Common myeloid progenitor, CD34-positive (primary cell): ENCODE measurements around the gene C6orf47.

Source experiments
- CTCF ChIA-PET: fragments of 350-600 bp; sonication (Branson Sonifier 250); formaldehyde crosslinking; loops from one replicate; lab custom pipeline; 2021; ENCODE audit warnings: antibody characterized with exemption; lab: Charles Lee
- POLR2A ChIA-PET: fragments of 350-600 bp; sonication (Branson Sonifier 250); formaldehyde crosslinking; loops from one replicate; lab custom pipeline; 2021; ENCODE audit warnings: antibody characterized with exemption; lab: Charles Lee
- DNase-seq, 3 donors: peaks; one replicate each; pipeline versions ENCODE4 v3.0.0 to v3.0.0-alpha.2; 2013
- H3K27ac ChIP-seq, 2 experiments: 1 replicate in 1 of 2; 2 replicates in 1 of 2; pipeline ENCODE4 v1.7.0; 2013; ENCODE audit warnings: inconsistent platforms in 2 of 2, low read length in 2 of 2, mild to moderate bottlenecking in 2 of 2, low read depth in 1 of 2, moderate library complexity in 1 of 2; ENCODE audit not compliant: severe bottlenecking in 2 of 2, insufficient read depth in 1 of 2, poor library complexity in 1 of 2
- H3K27me3 ChIP-seq, 5 experiments: replicated peaks in 2 of 5; 1 replicate in 3 of 5; 2 replicates in 2 of 5; pipeline versions ENCODE4 v1.6.1 to v1.7.0; 2013; ENCODE audit warnings: low read length in 4 of 5, mild to moderate bottlenecking in 2 of 5, moderate library complexity in 2 of 5, inconsistent platforms in 1 of 5; ENCODE audit not compliant: insufficient read depth in 5 of 5, control insufficient read depth in 4 of 5
- H3K36me3 ChIP-seq, 4 experiments: 1 replicate in 2 of 4; 2 replicates in 2 of 4; pipeline versions ENCODE4 v1.6.1 to v1.7.0; 2013; ENCODE audit warnings: low read length in 3 of 4, control low read depth in 1 of 4, mild to moderate bottlenecking in 1 of 4; ENCODE audit not compliant: control insufficient read depth in 4 of 4, insufficient read depth in 4 of 4
- H3K4me1 ChIP-seq, 4 experiments: 1 replicate in 3 of 4; 2 replicates in 1 of 4; pipeline versions ENCODE4 v1.6.1 to v1.7.1; 2013; ENCODE audit warnings: low read length in 3 of 4, mild to moderate bottlenecking in 3 of 4, control low read depth in 1 of 4, inconsistent platforms in 1 of 4, moderate library complexity in 1 of 4; ENCODE audit not compliant: control insufficient read depth in 4 of 4, insufficient read depth in 4 of 4; ENCODE audit errors: control extremely low read depth in 1 of 4
- H3K4me3 ChIP-seq, 7 experiments: 1 replicate in 4 of 7; 2 replicates in 3 of 7; pipeline versions ENCODE4 v1.5.1 to v1.7.0; 2013; ENCODE audit warnings: mild to moderate bottlenecking in 7 of 7, low read length in 6 of 7, moderate library complexity in 6 of 7, inconsistent platforms in 2 of 7, low read depth in 2 of 7, control low read depth in 1 of 7; ENCODE audit not compliant: insufficient read depth in 4 of 7, control insufficient read depth in 1 of 7; ENCODE audit errors: extremely low read depth in 1 of 7
- H3K9me3 ChIP-seq, 5 experiments: 1 replicate in 4 of 5; 2 replicates in 1 of 5; pipeline versions ENCODE4 v1.6.1 to v1.7.1; 2013; ENCODE audit warnings: low read length in 4 of 5, mild to moderate bottlenecking in 2 of 5, inconsistent platforms in 1 of 5, low read depth in 1 of 5, moderate library complexity in 1 of 5; ENCODE audit not compliant: control insufficient read depth in 4 of 5, insufficient read depth in 2 of 5; ENCODE audit errors: control extremely low read depth in 1 of 5
- WGBS: methylation state at CpG from one replicate; pipeline ENCODE4 v1.1.5; 2013; ENCODE audit not compliant: insufficient coverage; 5-methylcytosine and 5-hydroxymethylcytosine counted together

The C6orf47 gene

GRCh38 chr6:31614684-31615578 is 45.6 kb downstream of the C6orf47 start, which contains the start of gene AIF1:
Gene AIF1, plus strand, starts transcription at chr6:31615234. Its CDS starts 96 bp downstream, at chr6:31615330.
- H3K36me3 ChIP-seq: peaks cover 0 to 8% (median 0%) of the 10 kb centered on the region in 4 experiments
- 9% methylated on average over 5 of the region's 6 CpGs for WGBS
- peaks cover 22 to 61% (median 53%) of the 10 kb centered on the region in 4 experiments for H3K4me1 ChIP-seq
- H3K4me3 ChIP-seq: peak within 1 kb of the TSS; percentile 46 to 90 (median 83)
- peak in 2 of 3 donors; percentile 47 to 54 for DNase-seq
- no peaks in the 10 kb centered on the region for H3K27me3 ChIP-seq
- POLR2A ChIA-PET: interaction anchor here (1.0 to 2.0 kb wide), 3 partner anchors 37 to 198 kb away, joined by 3 to 9 read pairs (median 4); partner anchors contain the start of gene BAG6
- CTCF ChIA-PET: interaction anchor here (0.5 to 13.1 kb wide), 10 partner anchors 8 to 244 kb away, joined by 3 to 142 read pairs (median 4); partner anchors contain the start of genes LST1 and NCR3
- H3K27ac ChIP-seq: peak within 1 kb of the TSS; percentile 87 to 91
- no peaks in the 10 kb centered on the region for H3K9me3 ChIP-seq

- 63% methylated on average over 3 of the region's 8 CpGs for WGBS
- DNase-seq: no peak
- CTCF ChIA-PET: interaction anchor here (1.2 to 13.1 kb wide), 8 partner anchors 10 to 116 kb away, joined by 3 to 142 read pairs (median 5); partner anchors contain the start of genes LTB, MICB and NCR3
- H3K27ac ChIP-seq: peak overlapping the region; percentile 29 to 91
- no peaks in the 10 kb centered on the region for H3K27me3 ChIP-seq
- H3K9me3 ChIP-seq: no peaks in the 10 kb centered on the region
- H3K4me3 ChIP-seq: peak overlapping the region in 3 of 7 experiments; percentile 37 to 90 (median 85)
- POLR2A ChIA-PET: interaction anchor here (2.0 kb wide), 1 partner anchor 55 kb away, joined by 4 read pairs; no protein-coding TSS in a partner anchor
- H3K36me3 ChIP-seq: peaks cover 0 to 8% (median 0%) of the 10 kb centered on the region in 4 experiments
- H3K4me1 ChIP-seq: peaks cover 20 to 60% (median 55%) of the 10 kb centered on the region in 4 experiments
These were observed 46.4 kb downstream of the C6orf47 start for GRCh38 chr6:31614075-31614619.

- no peak for DNase-seq
These were observed 49.6 kb downstream of the C6orf47 start for GRCh38 chr6:31610968-31611367.

GRCh38 chr6:31609519-31610406 is 50.8 kb downstream of the C6orf47 start:
- no peak overlapping the region for H3K4me3 ChIP-seq
- H3K4me1 ChIP-seq: peaks cover 8 to 31% (median 24%) of the 10 kb centered on the region in 4 experiments
- ChIA-PET POLR2A (interaction anchor here (0.8 to 1.3 kb wide), 3 partner anchors 10 to 29 kb away, joined by 3 to 4 read pairs (median 4); partner anchors contain the start of gene LST1), CTCF (interaction anchor here (0.8 to 13.1 kb wide), 10 partner anchors 13 to 65 kb away, joined by 3 to 142 read pairs (median 4); partner anchors contain the start of genes ATP6V1G2, LST1, LTB and NCR3)
- no peaks in the 10 kb centered on the region for H3K36me3 ChIP-seq
- peak overlapping the region in 1 of 2 experiments; percentile 49 for H3K27ac ChIP-seq
- no peaks in the 10 kb centered on the region for H3K9me3 ChIP-seq
- WGBS: 90% methylated on average over 5 of the region's 8 CpGs
- H3K27me3 ChIP-seq: no peaks in the 10 kb centered on the region
- peak in 2 of 3 donors; percentile 72 to 73 for DNase-seq

More at GRCh38 chr6:31610968-31611367, 49.6 kb downstream of the C6orf47 start:
- ChIA-PET POLR2A (no interaction called here), CTCF (interaction anchor here (1.0 to 13.1 kb wide), 4 partner anchors 14 to 62 kb away, joined by 3 to 142 read pairs (median 6); partner anchors contain the start of gene NCR3)
- peaks cover 11 to 40% (median 35%) of the 10 kb centered on the region in 4 experiments for H3K4me1 ChIP-seq
- no peak overlapping the region for H3K27ac ChIP-seq
- 94% methylated on average over 4 of the region's 4 CpGs for WGBS
- H3K4me3 ChIP-seq: no peak overlapping the region
- H3K9me3 ChIP-seq: no peaks in the 10 kb centered on the region
- no peaks in the 10 kb centered on the region for H3K36me3 ChIP-seq
- no peaks in the 10 kb centered on the region for H3K27me3 ChIP-seq
